Panc1 (cell line): ENCODE measurements around the gene ALDH1A3. TPM values are rescaled to one million over a fixed set of nuclear protein-coding genes. Genes with fewer than 3 reads are reported as not detected.

Experiments
- ATAC-seq: fragments of 200-7000 bp; cut with Tn5 transposase; 2 replicates; pipeline ENCODE4 v1.9.1; 2020; ENCODE audit warnings: mild to moderate bottlenecking, moderate library complexity
- BruUV-seq: library from RNA; stranded (reverse); fragments of 400-500 nt; replicated peaks from 2 replicates; lab custom pipeline; 2021; lab: Mats Ljungman, UMichigan
- CTCF ChIA-PET: fragments of 300-600 bp; sonication (Branson Sonifier 250); formaldehyde crosslinking; loops from one replicate; lab custom pipeline; 2022; ENCODE audit warnings: antibody characterized with exemption; lab: Charles Lee
- POLR2A ChIA-PET: fragments of 300-600 bp; sonication (Branson Sonifier 250); formaldehyde crosslinking; loops from one replicate; lab custom pipeline; 2022; ENCODE audit warnings: antibody characterized with exemption; lab: Charles Lee
- DNase-seq: peaks from one replicate; pipeline ENCODE4 v3.0.0-alpha.2; 2010; ENCODE audit warnings: low read depth, low spot score
- H3K27ac ChIP-seq: 2 replicates; pipeline ENCODE4 v1.5.1; 2011; ENCODE audit warnings: mild to moderate bottlenecking, low read length, inconsistent platforms
- H3K27me3 ChIP-seq: fragments of 200-500 bp; sonication (Bioruptor generic); 2 replicates; pipeline ENCODE4 v1.6.0; 2014; ENCODE audit warnings: low read length, inconsistent platforms; ENCODE audit not compliant: control insufficient read depth, insufficient read depth
- H3K36me3 ChIP-seq: fragments of 200-500 bp; sonication (Bioruptor generic); 2 replicates; pipeline ENCODE4 v1.5.1; 2014; ENCODE audit warnings: inconsistent platforms, mild to moderate bottlenecking, low read length, moderate library complexity; ENCODE audit not compliant: control insufficient read depth, insufficient read depth
- H3K4me1 ChIP-seq: 2 replicates; pipeline ENCODE4 v1.5.1; 2011; ENCODE audit warnings: inconsistent platforms, mild to moderate bottlenecking, low read length, moderate library complexity; ENCODE audit not compliant: control insufficient read depth, insufficient read depth
- H3K4me3 ChIP-seq, 2 experiments: 2 replicates each; pipeline ENCODE4 v1.5.1; 2011 to 2012; ENCODE audit warnings: low read depth in 2 of 2, low read length in 2 of 2, mild to moderate bottlenecking in 2 of 2, inconsistent platforms in 1 of 2, moderate library complexity in 1 of 2
- H3K9me3 ChIP-seq: fragments of 200-500 bp; sonication (Bioruptor generic); 2 replicates; pipeline ENCODE4 v1.5.1; 2014; ENCODE audit warnings: low read depth, mild to moderate bottlenecking, inconsistent platforms, low read length, moderate library complexity; ENCODE audit not compliant: control insufficient read depth, insufficient read depth
- POLR2AphosphoS5 ChIP-seq: IDR thresholded peaks from 2 replicates; pipeline ENCODE4 v1.6.1; 2012; ENCODE audit warnings: mild to moderate bottlenecking, low read depth, low read length, moderate library complexity
- SIN3A ChIP-seq: IDR thresholded peaks from 2 replicates; pipeline ENCODE4 v1.6.1; 2012; ENCODE audit warnings: low read depth, mild to moderate bottlenecking, low read length, moderate library complexity, borderline replicate concordance; ENCODE audit not compliant: insufficient read depth
- TCF7L2 ChIP-seq: IDR thresholded peaks from 2 replicates; pipeline ENCODE4 v1.6.1; 2011; ENCODE audit warnings: mild to moderate bottlenecking, low read depth, low read length, inconsistent platforms
- in situ Hi-C: cut with HindIII; loops from 2 replicates; pipeline ENCODE4 v1.10.0; 2016; ENCODE audit warnings: low sequenced_read_pairs, low pct_unique_long_range_greater_than_20kb
- intact Hi-C: fragments of 100-400 bp; cut with micrococcal nuclease; formaldehyde crosslinking; loops from one replicate; pipeline ENCODE4 v1.10.0; 2022; ENCODE audit not compliant: unreplicated experiment
- total RNA-seq: library from RNA; stranded (reverse); gene quantifications from one replicate; pipeline ENCODE4 v1.2.1, GENCODE V29; 2021; ENCODE audit not compliant: unreplicated experiment
- TF ChIP-seq, protein P1 (sequence below): fragments of 450-650 bp; IDR thresholded peaks from 2 replicates; pipeline ENCODE4 v1.5.1; 2017; ENCODE audit warnings: mild to moderate bottlenecking
- TF ChIP-seq, protein P2 (sequence below), 2 experiments: IDR thresholded peaks; 2 replicates each; pipeline ENCODE4 v1.6.1; 2011 to 2012; ENCODE audit warnings: low read depth in 2 of 2, control low read depth in 1 of 2, low read length in 1 of 2, mild to moderate bottlenecking in 1 of 2, moderate library complexity in 1 of 2; ENCODE audit not compliant: insufficient read depth in 1 of 2

ALDH1A3 gene
- total RNA-seq, 1 experiment from 2014 or later: 143 TPM

DNA sequence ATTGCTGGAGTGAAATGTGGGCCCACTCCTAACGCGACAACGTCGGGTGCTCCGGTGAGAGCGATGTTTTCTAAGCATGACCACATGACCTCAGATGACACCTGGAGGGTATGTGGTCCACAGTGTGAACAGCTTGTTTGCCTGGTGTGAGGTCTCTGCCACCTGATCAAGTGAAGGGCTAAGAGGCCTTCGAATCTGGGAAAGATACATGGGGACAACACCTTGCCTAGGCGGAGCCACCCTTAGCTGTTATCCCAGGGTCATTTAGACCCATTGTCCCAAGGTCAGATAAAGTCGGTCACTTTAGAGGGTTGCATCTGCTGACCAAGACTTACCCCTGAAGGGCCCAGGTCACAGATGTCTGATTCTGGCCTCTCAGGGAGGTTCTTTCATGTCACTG is 34.9 kb upstream of the ALDH1A3 start:
- Histone ChIP-seq H3K4me1 (peaks cover 10% of the 10 kb centered on the region; the same call in 1 of the 2 replicates), H3K27ac (peak overlapping the region; percentile 18; the same call in 1 of the 2 replicates), H3K36me3 (no peaks in the 10 kb centered on the region), H3K27me3 (no peaks in the 10 kb centered on the region), H3K4me3 (no peak overlapping the region), H3K9me3 (no peaks in the 10 kb centered on the region)
- BruUV-seq: no TSS peak
- no peak for ATAC-seq
- intact Hi-C loops (no loop called here), in situ Hi-C loops (no loop called here)
- POLR2A ChIA-PET: no interaction called here
- TF ChIP-seq, protein P1, sequence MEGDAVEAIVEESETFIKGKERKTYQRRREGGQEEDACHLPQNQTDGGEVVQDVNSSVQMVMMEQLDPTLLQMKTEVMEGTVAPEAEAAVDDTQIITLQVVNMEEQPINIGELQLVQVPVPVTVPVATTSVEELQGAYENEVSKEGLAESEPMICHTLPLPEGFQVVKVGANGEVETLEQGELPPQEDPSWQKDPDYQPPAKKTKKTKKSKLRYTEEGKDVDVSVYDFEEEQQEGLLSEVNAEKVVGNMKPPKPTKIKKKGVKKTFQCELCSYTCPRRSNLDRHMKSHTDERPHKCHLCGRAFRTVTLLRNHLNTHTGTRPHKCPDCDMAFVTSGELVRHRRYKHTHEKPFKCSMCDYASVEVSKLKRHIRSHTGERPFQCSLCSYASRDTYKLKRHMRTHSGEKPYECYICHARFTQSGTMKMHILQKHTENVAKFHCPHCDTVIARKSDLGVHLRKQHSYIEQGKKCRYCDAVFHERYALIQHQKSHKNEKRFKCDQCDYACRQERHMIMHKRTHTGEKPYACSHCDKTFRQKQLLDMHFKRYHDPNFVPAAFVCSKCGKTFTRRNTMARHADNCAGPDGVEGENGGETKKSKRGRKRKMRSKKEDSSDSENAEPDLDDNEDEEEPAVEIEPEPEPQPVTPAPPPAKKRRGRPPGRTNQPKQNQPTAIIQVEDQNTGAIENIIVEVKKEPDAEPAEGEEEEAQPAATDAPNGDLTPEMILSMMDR: no peak
- TF ChIP-seq, protein P2, sequence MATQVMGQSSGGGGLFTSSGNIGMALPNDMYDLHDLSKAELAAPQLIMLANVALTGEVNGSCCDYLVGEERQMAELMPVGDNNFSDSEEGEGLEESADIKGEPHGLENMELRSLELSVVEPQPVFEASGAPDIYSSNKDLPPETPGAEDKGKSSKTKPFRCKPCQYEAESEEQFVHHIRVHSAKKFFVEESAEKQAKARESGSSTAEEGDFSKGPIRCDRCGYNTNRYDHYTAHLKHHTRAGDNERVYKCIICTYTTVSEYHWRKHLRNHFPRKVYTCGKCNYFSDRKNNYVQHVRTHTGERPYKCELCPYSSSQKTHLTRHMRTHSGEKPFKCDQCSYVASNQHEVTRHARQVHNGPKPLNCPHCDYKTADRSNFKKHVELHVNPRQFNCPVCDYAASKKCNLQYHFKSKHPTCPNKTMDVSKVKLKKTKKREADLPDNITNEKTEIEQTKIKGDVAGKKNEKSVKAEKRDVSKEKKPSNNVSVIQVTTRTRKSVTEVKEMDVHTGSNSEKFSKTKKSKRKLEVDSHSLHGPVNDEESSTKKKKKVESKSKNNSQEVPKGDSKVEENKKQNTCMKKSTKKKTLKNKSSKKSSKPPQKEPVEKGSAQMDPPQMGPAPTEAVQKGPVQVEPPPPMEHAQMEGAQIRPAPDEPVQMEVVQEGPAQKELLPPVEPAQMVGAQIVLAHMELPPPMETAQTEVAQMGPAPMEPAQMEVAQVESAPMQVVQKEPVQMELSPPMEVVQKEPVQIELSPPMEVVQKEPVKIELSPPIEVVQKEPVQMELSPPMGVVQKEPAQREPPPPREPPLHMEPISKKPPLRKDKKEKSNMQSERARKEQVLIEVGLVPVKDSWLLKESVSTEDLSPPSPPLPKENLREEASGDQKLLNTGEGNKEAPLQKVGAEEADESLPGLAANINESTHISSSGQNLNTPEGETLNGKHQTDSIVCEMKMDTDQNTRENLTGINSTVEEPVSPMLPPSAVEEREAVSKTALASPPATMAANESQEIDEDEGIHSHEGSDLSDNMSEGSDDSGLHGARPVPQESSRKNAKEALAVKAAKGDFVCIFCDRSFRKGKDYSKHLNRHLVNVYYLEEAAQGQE (IDR thresholded peaks at IDR 0.05; ENCODE audit: insufficient read depth in 1 of 2, low read depth in 2 of 2, low read length in 1 of 2): no peak
- no peak for TF ChIP-seq TCF7L2
- TF ChIP-seq POLR2AphosphoS5: no peak
- no peak for TF ChIP-seq SIN3A
- CTCF ChIA-PET: no interaction called here
- no peak for DNase-seq

DNA sequence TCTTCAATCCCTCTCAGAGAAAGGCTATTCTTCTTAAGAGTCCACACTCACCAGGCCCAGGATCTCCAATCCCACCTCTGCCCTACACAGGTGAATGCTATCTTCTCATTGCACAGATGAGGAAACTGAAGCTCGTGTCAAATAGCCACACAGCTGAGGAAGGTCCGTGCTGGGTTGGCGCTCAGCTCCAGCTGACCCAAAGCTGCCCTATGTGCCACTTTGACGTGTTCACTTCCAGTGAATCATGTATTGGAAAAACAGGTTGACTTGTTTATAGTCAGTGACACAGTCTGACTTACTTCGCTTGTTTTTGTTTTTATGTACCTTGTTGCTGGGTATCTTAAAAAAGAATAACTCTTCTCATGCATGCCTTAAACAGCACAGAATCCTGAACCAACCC is 32.4 kb upstream of the ALDH1A3 start:
- in situ Hi-C loops: no loop called here
- DNase-seq (no peak), ATAC-seq (no peak)
- ChIA-PET POLR2A (interaction anchor here (0.5 kb wide), 1 partner anchor 72 kb away, joined by 4 read pairs; the partner anchor contains the start of gene LRRK1), CTCF (no interaction called here)
- no peaks in the 10 kb centered on the region for H3K9me3 ChIP-seq
- H3K27ac ChIP-seq: no peak overlapping the region
- H3K36me3 ChIP-seq: no peaks in the 10 kb centered on the region
- H3K27me3 ChIP-seq: no peaks in the 10 kb centered on the region
- no peak overlapping the region for H3K4me3 ChIP-seq
- TF ChIP-seq, protein P2 (IDR thresholded peaks at IDR 0.05; ENCODE audit: insufficient read depth in 1 of 2, low read depth in 2 of 2, low read length in 1 of 2): no peak
- TF ChIP-seq SIN3A (no peak), TCF7L2 (no peak), POLR2AphosphoS5 (no peak)
- TF ChIP-seq, protein P1: no peak
- intact Hi-C loops: no loop called here
- peaks cover 10% of the 10 kb centered on the region; the same call in 1 of the 2 replicates for H3K4me1 ChIP-seq
- no TSS peak for BruUV-seq
